H1 (cell line): ENCODE measurements around the gene TNNC1. TPM values are rescaled to one million over a fixed set of nuclear protein-coding genes. Genes with fewer than 3 reads are reported as not detected.

ENCODE experiments used
- CTCF ChIA-PET: fragments of 300-600 bp; sonication (Branson Sonifier 250); formaldehyde crosslinking; loops from one replicate; lab custom pipeline; 2021; ENCODE audit not compliant: partially characterized antibody; lab: Charles Lee
- POLR2A ChIA-PET: fragments of 300-600 bp; sonication (Branson Sonifier 250); formaldehyde crosslinking; loops from one replicate; lab custom pipeline; 2021; ENCODE audit warnings: inconsistent platforms; ENCODE audit not compliant: partially characterized antibody; lab: Charles Lee
- DNase-seq, 2 experiments: peaks; one replicate each; pipeline versions ENCODE4 v3.0.0 to v3.0.0-alpha.2; 2010 to 2022; ENCODE audit warnings: low spot score in 2 of 2, low read depth in 1 of 2, mixed read lengths in 1 of 2
- FAIRE-seq: peaks from 2 replicates; lab custom pipeline; 2011; peaks lifted over from hg19 to GRCh38; lab: Jason Lieb, UNC
- H2AFZ ChIP-seq: 2 replicates; pipeline ENCODE4 v1.8.1; 2012; ENCODE audit warnings: low read length, inconsistent platforms
- H2AK5ac ChIP-seq: 2 replicates; pipeline ENCODE4 v1.6.1; 2013; ENCODE audit warnings: low read depth, low read length
- H2BK120ac ChIP-seq: replicated peaks from 2 replicates; pipeline ENCODE3; 2013; ENCODE audit warnings: low read depth, low read length, inconsistent platforms
- H2BK12ac ChIP-seq: 2 replicates; pipeline ENCODE4 v1.6.1; 2013; ENCODE audit warnings: low read depth, low read length
- H2BK15ac ChIP-seq: 2 replicates; pipeline ENCODE4 v1.6.1; 2013; ENCODE audit warnings: low read length
- H2BK20ac ChIP-seq: 2 replicates; pipeline ENCODE4 v1.6.1; 2013; ENCODE audit warnings: low read length
- H2BK5ac ChIP-seq: 2 replicates; pipeline ENCODE4 v1.6.1; 2013; ENCODE audit warnings: low read depth, low read length
- H3K14ac ChIP-seq: 2 replicates; pipeline ENCODE4 v1.6.1; 2013; ENCODE audit warnings: inconsistent platforms; ENCODE audit not compliant: insufficient read length
- H3K18ac ChIP-seq: 2 replicates; pipeline ENCODE4 v1.6.1; 2013; ENCODE audit warnings: low read length; ENCODE audit errors: extremely low read depth
- H3K23ac ChIP-seq: 2 replicates; pipeline ENCODE4 v1.6.1; 2013; ENCODE audit warnings: inconsistent platforms; ENCODE audit not compliant: insufficient read length
- H3K23me2 ChIP-seq: 2 replicates; pipeline ENCODE4 v1.6.1; 2013; ENCODE audit warnings: low read depth, low read length
- H3K27ac ChIP-seq: 2 replicates; pipeline ENCODE4 v1.6.1; 2011; ENCODE audit warnings: low read depth, low read length, inconsistent platforms
- H3K27me3 ChIP-seq, 4 experiments: replicated peaks in 1 of 4; 1 replicate in 1 of 4; 2 replicates in 3 of 4; pipeline versions ENCODE4 v1.6.1 to v1.8.1; 2011 to 2013; ENCODE audit warnings: low read length in 3 of 4, mild to moderate bottlenecking in 3 of 4, inconsistent platforms in 2 of 4, mixed read lengths in 2 of 4, moderate library complexity in 1 of 4; ENCODE audit not compliant: control insufficient read depth in 3 of 4, insufficient read depth in 3 of 4; ENCODE audit errors: extremely low read depth in 1 of 4
- H3K36me3 ChIP-seq, 4 experiments: 2 replicates each; pipeline versions ENCODE4 v1.6.1 to v1.8.1; 2011 to 2013; ENCODE audit warnings: mild to moderate bottlenecking in 4 of 4, low read length in 3 of 4, moderate library complexity in 2 of 4, control low read depth in 1 of 4, inconsistent platforms in 1 of 4; ENCODE audit not compliant: insufficient read depth in 4 of 4, control insufficient read depth in 2 of 4
- H3K4ac ChIP-seq: replicated peaks from 2 replicates; pipeline ENCODE3; 2013; ENCODE audit warnings: low read length, low read depth, mixed read lengths, inconsistent platforms; ENCODE audit not compliant: insufficient read length
- H3K4me1 ChIP-seq, 4 experiments: replicated peaks in 1 of 4; 1 replicate in 1 of 4; 2 replicates in 3 of 4; pipeline versions ENCODE4 v1.6.1 to v1.8.1; 2011 to 2013; ENCODE audit warnings: low read length in 3 of 4, inconsistent platforms in 2 of 4, mixed read lengths in 1 of 4; ENCODE audit not compliant: insufficient read depth in 4 of 4, control insufficient read depth in 3 of 4
- H3K4me2 ChIP-seq, 2 experiments: 2 replicates each; pipeline versions ENCODE4 v1.6.1 to v1.8.1; 2011 to 2013; ENCODE audit warnings: low read depth in 2 of 2, low read length in 2 of 2, control low read depth in 1 of 2, inconsistent platforms in 1 of 2, mild to moderate bottlenecking in 1 of 2; ENCODE audit not compliant: insufficient read depth in 1 of 2
- H3K4me3 ChIP-seq, 4 experiments: fragments of 200-600, 300-600 bp in 1 of 4; sonication (generic), shearing (Covaris generic), sonication (Bioruptor Twin) in 1 of 4; 2 replicates each; pipeline versions ENCODE4 v1.5.1 to v1.8.1; 2011 to 2016; ENCODE audit warnings: low read length in 4 of 4, low read depth in 3 of 4, control low read depth in 2 of 4, inconsistent platforms in 2 of 4, mild to moderate bottlenecking in 2 of 4, mixed read lengths in 1 of 4, moderate library complexity in 1 of 4; ENCODE audit not compliant: insufficient read depth in 2 of 4; ENCODE audit errors: extremely low read depth in 1 of 4
- H3K56ac ChIP-seq: replicated peaks from 2 replicates; pipeline ENCODE3; 2013; ENCODE audit warnings: low read depth, mild to moderate bottlenecking, mixed read lengths, low read length, inconsistent platforms; ENCODE audit not compliant: insufficient read length
- H3K79me1 ChIP-seq: 2 replicates; pipeline ENCODE4 v1.6.1; 2013; ENCODE audit warnings: low read depth, low read length, control low read depth
- H3K79me2 ChIP-seq, 2 experiments: 2 replicates each; pipeline versions ENCODE4 v1.6.1 to v1.8.1; 2012 to 2013; ENCODE audit warnings: low read length in 2 of 2, mild to moderate bottlenecking in 2 of 2, inconsistent platforms in 1 of 2; ENCODE audit not compliant: insufficient read depth in 2 of 2, control insufficient read depth in 1 of 2
- H3K9ac ChIP-seq, 4 experiments: replicated peaks in 1 of 4; 1 replicate in 1 of 4; 2 replicates in 3 of 4; pipeline versions ENCODE4 v1.6.1 to v1.8.1; 2011 to 2013; ENCODE audit warnings: low read depth in 3 of 4, low read length in 3 of 4, control low read depth in 2 of 4, mild to moderate bottlenecking in 2 of 4, moderate library complexity in 2 of 4, inconsistent platforms in 1 of 4; ENCODE audit errors: extremely low read depth in 1 of 4
- H3K9me3 ChIP-seq, 2 experiments: 2 replicates each; pipeline versions ENCODE4 v1.6.1 to v1.8.1; 2012 to 2013; ENCODE audit warnings: mild to moderate bottlenecking in 2 of 2, moderate library complexity in 2 of 2, control low read depth in 1 of 2, inconsistent platforms in 1 of 2, low read depth in 1 of 2, low read length in 1 of 2, mixed read lengths in 1 of 2; ENCODE audit not compliant: insufficient read depth in 2 of 2
- H4K20me1 ChIP-seq, 2 experiments: replicated peaks in 1 of 2; 2 replicates each; pipeline versions ENCODE3 to v1.8.1; 2011 to 2013; ENCODE audit warnings: inconsistent platforms in 2 of 2, low read length in 2 of 2, mild to moderate bottlenecking in 1 of 2; ENCODE audit not compliant: insufficient read depth in 2 of 2, control insufficient read depth in 1 of 2
- H4K5ac ChIP-seq: 2 replicates; pipeline ENCODE4 v1.6.1; 2013; ENCODE audit warnings: low read length, low read depth, mixed read lengths, inconsistent platforms; ENCODE audit not compliant: insufficient read length
- H4K8ac ChIP-seq: 2 replicates; pipeline ENCODE4 v1.8.0; 2013; ENCODE audit warnings: mild to moderate bottlenecking, moderate library complexity, low read length, inconsistent platforms; ENCODE audit not compliant: insufficient read depth; ENCODE audit errors: extremely low read depth
- H4K91ac ChIP-seq: replicated peaks from 2 replicates; pipeline ENCODE3; 2013; ENCODE audit warnings: low read length, mixed read lengths, inconsistent platforms; ENCODE audit not compliant: insufficient read length
- BRCA1 ChIP-seq: IDR thresholded peaks from 2 replicates; pipeline ENCODE4 v1.6.1; 2012; ENCODE audit warnings: low read depth, low read length, improper control_type of control experiment
- POLR2AphosphoS5 ChIP-seq: IDR thresholded peaks from 2 replicates; pipeline ENCODE4 v1.6.1; 2011; ENCODE audit warnings: low read depth, low read length
- RXRA ChIP-seq: IDR thresholded peaks from 2 replicates; pipeline ENCODE4 v1.6.1; 2011; ENCODE audit warnings: low read depth, mild to moderate bottlenecking, low read length, moderate library complexity; ENCODE audit not compliant: insufficient read depth
- SAP30 ChIP-seq: fragments of 300-600 bp; sonication (generic); IDR thresholded peaks from 2 replicates; pipeline ENCODE4 v1.7.1; 2012; ENCODE audit warnings: low read length, moderate library complexity, mild to moderate bottlenecking, inconsistent platforms; ENCODE audit not compliant: insufficient read depth, insufficient replicate concordance
- WGBS, 2 experiments: shearing (Covaris generic) in 1 of 2; methylation state at CpG; one replicate each; pipeline versions ENCODE4 v1.1.6 to v1.1.7; 2013 to 2015; ENCODE audit warnings: low lambda C conversion rate in 2 of 2, mixed read lengths in 2 of 2, inconsistent platforms in 1 of 2, low coverage in 1 of 2, missing lambda C conversion rate in 1 of 2; ENCODE audit not compliant: insufficient replicate concordance in 2 of 2, insufficient coverage in 1 of 2, insufficient read length in 1 of 2; ENCODE audit errors: extremely low coverage in 1 of 2, missing lambda C conversion rate in 1 of 2; 5-methylcytosine and 5-hydroxymethylcytosine counted together
- polyA plus RNA-seq, 7 experiments: library from polyadenylated mRNA; depleted of rRNA in 3 of 7; stranded (reverse) in 5 of 7; unstranded in 2 of 7; fragments of >200 nt in 5 of 7; fragments of 200-250 nt in 2 of 7; gene quantifications; 1 replicate in 5 of 7; 2 replicates in 1 of 7; 4 replicates in 1 of 7; pipeline versions ENCODE4 v1.2.1 to v1.2.3, GENCODE V29; 2011 to 2013; ENCODE audit warnings: missing spikeins in 2 of 7, mixed read lengths in 2 of 7
- total RNA-seq: library from RNA; stranded (reverse); fragmentation: NEBNext Ultra II Directional; extraction: Animal tissue kit (Norgen Biotek cat#: 25700); gene quantifications from 2 replicates; pipeline ENCODE4 v1.2.1, GENCODE V29; 2021
- TF ChIP-seq, protein P1 (sequence below): IDR thresholded peaks from 2 replicates; pipeline ENCODE4 v1.6.1; 2012; ENCODE audit warnings: inconsistent platforms

Gene TNNC1
- total and polyA plus RNA-seq, 2 of the 8 experiments (the other 6 are each of a cell fraction or from before 2014, with no cell fraction given): 5.8 to 16.4 TPM

DNA sequence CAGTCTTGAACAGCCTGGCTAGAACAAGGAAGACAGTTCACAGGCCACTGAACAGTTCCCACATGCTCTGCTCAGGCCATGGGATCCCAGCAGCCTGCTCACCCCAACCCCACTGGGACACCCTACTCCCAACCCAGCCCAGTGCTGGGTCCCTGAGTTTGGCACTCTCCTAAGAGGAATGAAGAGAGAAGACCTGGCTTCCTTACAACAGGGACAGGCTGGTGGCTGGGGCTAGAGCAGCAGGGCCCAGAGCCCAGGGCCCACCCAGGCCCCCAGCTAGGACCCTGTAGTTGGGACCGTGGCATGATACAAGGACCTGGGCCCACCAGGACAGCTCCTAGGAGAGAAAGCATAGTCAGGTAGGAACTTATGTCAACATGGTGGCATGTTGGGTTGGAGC lies 52.3 kb downstream of the TNNC1 start:
- Histone ChIP-seq H3K18ac (no peak overlapping the region), H3K36me3 (peaks cover 28 to 47% (median 40%) of the 10 kb centered on the region in 4 experiments), H3K9me3 (no peaks in the 10 kb centered on the region), H4K8ac (no peak overlapping the region), H3K79me2 (no peaks in the 10 kb centered on the region), H3K9ac (no peak overlapping the region), H2BK120ac (no peak overlapping the region), H2BK15ac (no peak overlapping the region), H3K56ac (no peak overlapping the region), H3K4me3 (no peak overlapping the region), H2AK5ac (no peak overlapping the region), H3K4me2 (no peak overlapping the region), H3K27me3 (no peaks in the 10 kb centered on the region), H2BK5ac (no peak overlapping the region), H3K79me1 (no peaks in the 10 kb centered on the region), H3K23me2 (no peaks in the 10 kb centered on the region), H2BK20ac (no peak overlapping the region), H2BK12ac (no peak overlapping the region), H3K23ac (no peak overlapping the region), H4K20me1 (peaks cover 3 to 14% of the 10 kb centered on the region in 2 experiments), H3K4me1 (no peaks in the 10 kb centered on the region), H3K4ac (no peak overlapping the region), H3K27ac (no peak overlapping the region), H4K5ac (no peak overlapping the region), H2AFZ (no peak overlapping the region), H3K14ac (no peak overlapping the region), H4K91ac (no peak overlapping the region)
- CTCF ChIA-PET: interaction anchor here (1.1 to 11.1 kb wide), 4 partner anchors 11 to 170 kb away, joined by 4 to 150 read pairs (median 9); no protein-coding TSS in a partner anchor
- FAIRE-seq (no peak), DNase-seq (no peak)
- POLR2A ChIA-PET: interaction anchor here (1.1 to 2.2 kb wide), 3 partner anchors 11 to 17 kb away, joined by 3 to 4 read pairs (median 4); no protein-coding TSS in a partner anchor
- TF ChIP-seq BRCA1: no peak
- TF ChIP-seq SAP30: no peak
- TF ChIP-seq RXRA: no peak
- TF ChIP-seq, protein P1, sequence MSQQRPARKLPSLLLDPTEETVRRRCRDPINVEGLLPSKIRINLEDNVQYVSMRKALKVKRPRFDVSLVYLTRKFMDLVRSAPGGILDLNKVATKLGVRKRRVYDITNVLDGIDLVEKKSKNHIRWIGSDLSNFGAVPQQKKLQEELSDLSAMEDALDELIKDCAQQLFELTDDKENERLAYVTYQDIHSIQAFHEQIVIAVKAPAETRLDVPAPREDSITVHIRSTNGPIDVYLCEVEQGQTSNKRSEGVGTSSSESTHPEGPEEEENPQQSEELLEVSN: no peak
- no peak for TF ChIP-seq POLR2AphosphoS5
- 86% methylated on average over 1 of the region's 1 CpG; no CpG with 5 or more reads in 1 of the 2 experiments for WGBS, 2 experiments
